Measurements from ENCODE around the gene SP3.

DNA sequence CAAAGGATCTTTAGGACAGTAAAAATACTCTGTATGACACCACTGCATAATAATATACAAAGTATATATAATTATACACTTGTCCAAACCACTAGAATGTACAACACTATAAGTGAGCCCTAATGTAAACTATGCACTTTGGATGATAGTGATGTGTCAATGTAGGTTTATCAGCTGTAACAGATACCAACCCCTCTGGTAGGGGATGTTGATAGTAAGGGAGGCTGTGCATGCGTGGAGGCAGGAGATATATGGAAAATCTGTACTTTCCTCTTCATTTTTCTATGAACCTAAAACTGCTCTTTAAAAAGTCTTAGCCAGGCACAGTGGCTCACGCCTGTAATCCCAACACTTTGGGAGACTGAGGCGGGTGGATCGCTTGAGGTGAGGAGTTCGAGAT, 37.5 kb upstream of the SP3 start:
- TF ChIP-seq, protein P1, sequence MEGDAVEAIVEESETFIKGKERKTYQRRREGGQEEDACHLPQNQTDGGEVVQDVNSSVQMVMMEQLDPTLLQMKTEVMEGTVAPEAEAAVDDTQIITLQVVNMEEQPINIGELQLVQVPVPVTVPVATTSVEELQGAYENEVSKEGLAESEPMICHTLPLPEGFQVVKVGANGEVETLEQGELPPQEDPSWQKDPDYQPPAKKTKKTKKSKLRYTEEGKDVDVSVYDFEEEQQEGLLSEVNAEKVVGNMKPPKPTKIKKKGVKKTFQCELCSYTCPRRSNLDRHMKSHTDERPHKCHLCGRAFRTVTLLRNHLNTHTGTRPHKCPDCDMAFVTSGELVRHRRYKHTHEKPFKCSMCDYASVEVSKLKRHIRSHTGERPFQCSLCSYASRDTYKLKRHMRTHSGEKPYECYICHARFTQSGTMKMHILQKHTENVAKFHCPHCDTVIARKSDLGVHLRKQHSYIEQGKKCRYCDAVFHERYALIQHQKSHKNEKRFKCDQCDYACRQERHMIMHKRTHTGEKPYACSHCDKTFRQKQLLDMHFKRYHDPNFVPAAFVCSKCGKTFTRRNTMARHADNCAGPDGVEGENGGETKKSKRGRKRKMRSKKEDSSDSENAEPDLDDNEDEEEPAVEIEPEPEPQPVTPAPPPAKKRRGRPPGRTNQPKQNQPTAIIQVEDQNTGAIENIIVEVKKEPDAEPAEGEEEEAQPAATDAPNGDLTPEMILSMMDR (IDR thresholded peaks at IDR 0.05; ENCODE audit: borderline replicate concordance, extremely low read depth, low read length, poor library complexity, severe bottlenecking), result no peak
- TF ChIP-seq EZH2 (IDR thresholded peaks at IDR 0.05; ENCODE audit: borderline replicate concordance, low read depth, low read length, severe bottlenecking), result no peak

Measured in DND-41 (cell line).